ENCODE data around the gene CDC42BPA.
"Not testable (repeated sequence)": the region's sequence is repeated elsewhere in the genome, so short reads cannot be mapped to it uniquely, and the experiment has no call there.

CDC42BPA gene

GRCh38 chr1:227311389-227312001, 6.8 kb downstream of the CDC42BPA start:
- no peak for DNase-seq (ENCODE audit: low read depth in 2 of 2)

- DNase-seq (ENCODE audit: low read depth in 2 of 2) = no peak
Observed at GRCh38 chr1:227308367-227309336, 9.6 kb downstream of the CDC42BPA start.

GRCh38 chr1:227306689-227307088, 11.6 kb downstream of the CDC42BPA start:
- DNase-seq (ENCODE audit: low read depth in 2 of 2) = no peak

GRCh38 chr1:227305894-227306626, 12.2 kb downstream of the CDC42BPA start:
- no peak for DNase-seq (ENCODE audit: low read depth in 2 of 2)

- DNase-seq (ENCODE audit: low read depth in 2 of 2) = no peak
Observed at GRCh38 chr1:227304665-227305064, 13.6 kb downstream of the CDC42BPA start.

- no peak for DNase-seq (ENCODE audit: low read depth in 2 of 2)
Observed at GRCh38 chr1:227303662-227304061, 14.6 kb downstream of the CDC42BPA start.

- no peak for DNase-seq (ENCODE audit: low read depth in 2 of 2)
Observed at GRCh38 chr1:227300682-227301081, 17.6 kb downstream of the CDC42BPA start.

GRCh38 chr1:227299688-227300087, 18.6 kb downstream of the CDC42BPA start:
- DNase-seq (ENCODE audit: low read depth in 2 of 2) = no peak

- DNase-seq (ENCODE audit: low read depth in 2 of 2) = peak; percentile 35 to 38
Observed at GRCh38 chr1:227299241-227299627, 19.1 kb downstream of the CDC42BPA start.

- no peak for DNase-seq (ENCODE audit: low read depth in 2 of 2)
Observed at GRCh38 chr1:227298512-227299240, 19.6 kb downstream of the CDC42BPA start.

GRCh38 chr1:227297073-227297793, 21.1 kb downstream of the CDC42BPA start:
- DNase-seq (ENCODE audit: low read depth in 2 of 2) = no peak

GRCh38 chr1:227295609-227296008, 22.7 kb downstream of the CDC42BPA start:
- no peak for DNase-seq (ENCODE audit: low read depth in 2 of 2)

- no peak for DNase-seq (ENCODE audit: low read depth in 2 of 2)
Observed at GRCh38 chr1:227285745-227286144, 32.5 kb downstream of the CDC42BPA start.

- DNase-seq (ENCODE audit: low read depth in 2 of 2) = no peak
Observed at GRCh38 chr1:227281371-227281770, 36.9 kb downstream of the CDC42BPA start.

- DNase-seq (ENCODE audit: low read depth in 2 of 2) = no peak
Observed at GRCh38 chr1:227280836-227281235, 37.5 kb downstream of the CDC42BPA start.

- DNase-seq (ENCODE audit: low read depth in 2 of 2) = not testable (repeated sequence)
Observed at GRCh38 chr1:227276156-227276693, 42.1 kb downstream of the CDC42BPA start.

GRCh38 chr1:227273557-227273956, 44.7 kb downstream of the CDC42BPA start:
- DNase-seq (ENCODE audit: low read depth in 2 of 2) = no peak

GRCh38 chr1:227272428-227272827, 45.9 kb downstream of the CDC42BPA start:
- no peak for DNase-seq (ENCODE audit: low read depth in 2 of 2)

GRCh38 chr1:227270554-227270953, 47.7 kb downstream of the CDC42BPA start:
- peak; percentile 2 to 4 for DNase-seq (ENCODE audit: low read depth in 2 of 2)

GRCh38 chr1:227268943-227269342, 49.3 kb downstream of the CDC42BPA start:
- DNase-seq (ENCODE audit: low read depth in 2 of 2) = no peak

GRCh38 chr1:227265891-227266290, 52.4 kb downstream of the CDC42BPA start:
- no peak for DNase-seq (ENCODE audit: low read depth in 2 of 2)

Measured in fibroblast of skin of left quadriceps (primary cell).